ENCODE results near the gene RAP1GDS1. TPM values are rescaled to one million over a fixed set of nuclear protein-coding genes. Genes with fewer than 3 reads are reported as not detected.

Gene RAP1GDS1
- total RNA-seq, 4 donors from 2014 or later: 40.5 to 61.4 (median 54.1) TPM

GRCh38 chr4:98253499-98253898 is 7.7 kb upstream of the RAP1GDS1 start:
- 89 to 90% methylated on average over 1 of the region's 1 CpG for WGBS, 2 donors
- no peak overlapping the region for H3K4me3 ChIP-seq

GRCh38 chr4:98260047-98260578 is 1.1 kb upstream of the RAP1GDS1 start:
- Histone ChIP-seq H3K36me3 (no peaks in the 10 kb centered on the region), H3K27ac (peak overlapping the region; percentile 90 to 96 (median 92)), H3K4me3 (peak overlapping the region; percentile 74 to 91 (median 80)), H3K4me1 (peaks cover 0 to 35% (median 16%) of the 10 kb centered on the region in 4 donors), H3K9me3 (no peaks in the 10 kb centered on the region), H3K27me3 (no peaks in the 10 kb centered on the region)
- peak in 1 of 2 donors; percentile 13 for DNase-seq (ENCODE audit: low spot score in 2 of 2)
- no peak for TF ChIP-seq CTCF (IDR thresholded peaks at IDR 0.05)
- TF ChIP-seq POLR2A (IDR thresholded peaks at IDR 0.05): no peak
- WGBS, 2 donors: 1 to 2% methylated on average over 19 to 23 of the region's 24 CpGs

More at GRCh38 chr4:98253499-98253898, 7.7 kb upstream of the RAP1GDS1 start:
- Histone ChIP-seq H3K27ac (no peak overlapping the region), H3K36me3 (no peaks in the 10 kb centered on the region), H3K9me3 (no peaks in the 10 kb centered on the region), H3K27me3 (no peaks in the 10 kb centered on the region), H3K4me1 (no peaks in the 10 kb centered on the region)
- TF ChIP-seq EP300 (IDR thresholded peaks at IDR 0.05) (no peak), CTCF (IDR thresholded peaks at IDR 0.05) (no peak), POLR2A (IDR thresholded peaks at IDR 0.05) (no peak)
- no peak for DNase-seq (ENCODE audit: low spot score in 2 of 2)

- H3K4me3 ChIP-seq: peak overlapping the region; percentile 77 to 89 (median 82)
- peak overlapping the region; percentile 84 to 93 (median 88) for H3K27ac ChIP-seq
- peaks cover 0 to 35% (median 16%) of the 10 kb centered on the region in 4 donors for H3K4me1 ChIP-seq
- TF ChIP-seq CTCF (IDR thresholded peaks at IDR 0.05) (no peak), EP300 (IDR thresholded peaks at IDR 0.05) (no peak), POLR2A (IDR thresholded peaks at IDR 0.05) (no peak)
- no peaks in the 10 kb centered on the region for H3K36me3 ChIP-seq
- DNase-seq (ENCODE audit: low spot score in 2 of 2): peak; percentile 13 to 17
- WGBS, 2 donors: 0 to 1% methylated on average over 29 to 64 of the region's 78 CpGs
- H3K9me3 ChIP-seq: no peaks in the 10 kb centered on the region
- no peaks in the 10 kb centered on the region for H3K27me3 ChIP-seq
Measured at GRCh38 chr4:98261405-98262291, 464 bp downstream of the RAP1GDS1 start.

GRCh38 chr4:98262431-98262830 is 1.2 kb downstream of the RAP1GDS1 start:
- peak overlapping the region; percentile 77 to 89 (median 82) for H3K4me3 ChIP-seq
- peaks cover 0 to 35% (median 16%) of the 10 kb centered on the region in 4 donors for H3K4me1 ChIP-seq
- no peaks in the 10 kb centered on the region for H3K36me3 ChIP-seq
- WGBS, 2 donors: 6 to 9% methylated on average over 5 of the region's 5 CpGs
- H3K27me3 ChIP-seq: no peaks in the 10 kb centered on the region
- H3K9me3 ChIP-seq: no peaks in the 10 kb centered on the region
- TF ChIP-seq POLR2A (IDR thresholded peaks at IDR 0.05): no peak
- peak overlapping the region; percentile 84 to 93 (median 88) for H3K27ac ChIP-seq
- no peak for DNase-seq (ENCODE audit: low spot score in 2 of 2)

GRCh38 chr4:98267498-98267897 is 6.3 kb downstream of the RAP1GDS1 start:
- Histone ChIP-seq H3K4me1 (peaks cover 0 to 26% (median 10%) of the 10 kb centered on the region in 4 donors), H3K36me3 (peaks cover 0 to 4% (median 0%) of the 10 kb centered on the region in 3 donors), H3K27me3 (no peaks in the 10 kb centered on the region), H3K9me3 (peaks cover 0 to 2% (median 0%) of the 10 kb centered on the region in 4 donors), H3K4me3 (no peak overlapping the region), H3K27ac (no peak overlapping the region)
- DNase-seq (ENCODE audit: low spot score in 2 of 2): no peak
- no peak for TF ChIP-seq POLR2A (IDR thresholded peaks at IDR 0.05)
- no peak for TF ChIP-seq EP300 (IDR thresholded peaks at IDR 0.05)
- TF ChIP-seq CTCF (IDR thresholded peaks at IDR 0.05): no peak
- WGBS, 2 donors: 99 to 100% methylated on average over 2 of the region's 2 CpGs
